Glutamatergic neuron (in vitro differentiated cells): ENCODE results near the gene ACIN1. TPM values are rescaled to one million over a fixed set of nuclear protein-coding genes. Genes with fewer than 3 reads are reported as not detected.

Experiments used
- DNase-seq: peaks from one replicate; pipeline ENCODE4 v3.0.0; 2022
- H3K27ac Mint-ChIP-seq: one replicate; pipeline ENCODE4 v1.8.0; 2020; ENCODE audit warnings: mild to moderate bottlenecking, mixed read lengths, inconsistent platforms; ENCODE audit not compliant: unreplicated experiment
- H3K27me3 Mint-ChIP-seq: one replicate; pipeline ENCODE4 v1.8.0; 2020; ENCODE audit warnings: mild to moderate bottlenecking, moderate library complexity, mixed read lengths, inconsistent platforms; ENCODE audit not compliant: unreplicated experiment
- H3K36me3 Mint-ChIP-seq: one replicate; pipeline ENCODE4 v1.8.0; 2020; ENCODE audit warnings: mild to moderate bottlenecking, mixed read lengths, inconsistent platforms; ENCODE audit not compliant: unreplicated experiment
- H3K4me1 Mint-ChIP-seq: one replicate; pipeline ENCODE4 v1.8.0; 2020; ENCODE audit warnings: mild to moderate bottlenecking, low read depth, mixed read lengths, inconsistent platforms; ENCODE audit not compliant: unreplicated experiment
- H3K4me3 Mint-ChIP-seq: one replicate; pipeline ENCODE4 v1.8.0; 2020; ENCODE audit warnings: mild to moderate bottlenecking, mixed read lengths, inconsistent platforms; ENCODE audit not compliant: unreplicated experiment
- H3K9me3 Mint-ChIP-seq: one replicate; pipeline ENCODE4 v1.8.0; 2020; ENCODE audit warnings: mild to moderate bottlenecking, moderate library complexity, mixed read lengths, inconsistent platforms; ENCODE audit not compliant: unreplicated experiment
- CTCF ChIP-seq: fragments of 200-600 bp; sonication (generic); IDR thresholded peaks from one replicate; pipeline ENCODE4 v1.5.0; 2021; ENCODE audit not compliant: partially characterized antibody, unreplicated experiment
- total RNA-seq: library from RNA; stranded (reverse); fragmentation: NEBNext Ultra II Directional; extraction: Animal tissue kit (Norgen Biotek cat#: 25700); gene quantifications from one replicate; pipeline ENCODE4 v1.2.1, GENCODE V29; 2021; ENCODE audit not compliant: unreplicated experiment

ACIN1 gene
- total RNA-seq, 1 donor from 2014 or later = 341 TPM

GRCh38 chr14:23114669-23115038 is 19.7 kb upstream of the ACIN1 start:
- H3K27ac Mint-ChIP-seq = no peak overlapping the region
- H3K4me3 Mint-ChIP-seq = no peak overlapping the region
- peaks cover 3% of the 10 kb centered on the region for H3K4me1 Mint-ChIP-seq
- peaks cover 3% of the 10 kb centered on the region for H3K27me3 Mint-ChIP-seq
- TF ChIP-seq CTCF = no peak
- DNase-seq = no peak
- peaks cover 3% of the 10 kb centered on the region for H3K9me3 Mint-ChIP-seq
- H3K36me3 Mint-ChIP-seq = no peaks in the 10 kb centered on the region

- H3K27ac Mint-ChIP-seq = no peak overlapping the region
- peaks cover 5% of the 10 kb centered on the region for H3K9me3 Mint-ChIP-seq
- peaks cover 3% of the 10 kb centered on the region for H3K4me1 Mint-ChIP-seq
- no peak for TF ChIP-seq CTCF
- peaks cover 3% of the 10 kb centered on the region for H3K27me3 Mint-ChIP-seq
- H3K4me3 Mint-ChIP-seq = no peak overlapping the region
- no peak for DNase-seq
- no peaks in the 10 kb centered on the region for H3K36me3 Mint-ChIP-seq
These were observed 19.2 kb upstream of the ACIN1 start for GRCh38 chr14:23114120-23114458.

GRCh38 chr14:23113431-23114119 is 18.6 kb upstream of the ACIN1 start:
- H3K9me3 Mint-ChIP-seq = peaks cover 8% of the 10 kb centered on the region
- TF ChIP-seq CTCF = no peak
- DNase-seq = no peak
- no peak overlapping the region for H3K27ac Mint-ChIP-seq
- H3K36me3 Mint-ChIP-seq = no peaks in the 10 kb centered on the region
- H3K4me3 Mint-ChIP-seq = no peak overlapping the region
- peaks cover 3% of the 10 kb centered on the region for H3K4me1 Mint-ChIP-seq
- peaks cover 3% of the 10 kb centered on the region for H3K27me3 Mint-ChIP-seq

GRCh38 chr14:23112359-23113178 is 17.6 kb upstream of the ACIN1 start:
- no peak overlapping the region for H3K4me3 Mint-ChIP-seq
- H3K36me3 Mint-ChIP-seq = no peaks in the 10 kb centered on the region
- peaks cover 3% of the 10 kb centered on the region for H3K27me3 Mint-ChIP-seq
- peaks cover 5% of the 10 kb centered on the region for H3K9me3 Mint-ChIP-seq
- H3K27ac Mint-ChIP-seq = no peak overlapping the region
- H3K4me1 Mint-ChIP-seq = peaks cover 3% of the 10 kb centered on the region
- DNase-seq = no peak
- TF ChIP-seq CTCF = no peak
